Astrocyte (in vitro differentiated cells and primary cell): ENCODE data around the gene LMTK2. TPM values are rescaled to one million over a fixed set of nuclear protein-coding genes. Genes with fewer than 3 reads are reported as not detected.

Source experiments
- DNase-seq: peaks from one replicate; pipeline ENCODE4 v3.0.0-alpha.2; 2010; ENCODE audit warnings: low read depth
- FAIRE-seq: peaks from 2 replicates; lab custom pipeline; 2011; peaks lifted over from hg19 to GRCh38; lab: Jason Lieb, UNC
- H2AFZ ChIP-seq: 2 replicates; pipeline ENCODE4 v1.6.0; 2012; ENCODE audit warnings: low read depth, low read length, inconsistent platforms
- H3K27ac ChIP-seq: 2 replicates; pipeline ENCODE4 v1.5.1; 2011; ENCODE audit warnings: low read depth, low read length, inconsistent platforms
- H3K27me3 ChIP-seq: 2 replicates; pipeline ENCODE4 v1.6.0; 2011; ENCODE audit warnings: low read length, inconsistent platforms; ENCODE audit not compliant: insufficient read depth
- H3K36me3 ChIP-seq: 2 replicates; pipeline ENCODE4 v1.5.1; 2011; ENCODE audit warnings: low read length, inconsistent platforms; ENCODE audit not compliant: insufficient read depth
- H3K4me1 ChIP-seq: 2 replicates; pipeline ENCODE4 v1.5.1; 2011; ENCODE audit warnings: low read length, inconsistent platforms; ENCODE audit not compliant: insufficient read depth
- H3K4me2 ChIP-seq: 2 replicates; pipeline ENCODE4 v1.6.0; 2012; ENCODE audit warnings: low read length, inconsistent platforms
- H3K4me3 ChIP-seq: 2 replicates; pipeline ENCODE4 v1.5.1; 2011; ENCODE audit warnings: low read depth, mild to moderate bottlenecking, low read length, inconsistent platforms; ENCODE audit not compliant: insufficient read depth
- H3K79me2 ChIP-seq: 2 replicates; pipeline ENCODE4 v1.6.0; 2012; ENCODE audit warnings: mild to moderate bottlenecking, low read length, inconsistent platforms; ENCODE audit not compliant: insufficient read depth
- H3K9ac ChIP-seq: 2 replicates; pipeline ENCODE4 v1.6.0; 2012; ENCODE audit warnings: mild to moderate bottlenecking, low read length, inconsistent platforms
- H3K9me3 ChIP-seq: 2 replicates; pipeline ENCODE4 v1.5.1; 2012; ENCODE audit warnings: low read depth, mild to moderate bottlenecking, low read length, inconsistent platforms; ENCODE audit not compliant: insufficient read depth
- H4K20me1 ChIP-seq: 2 replicates; pipeline ENCODE4 v1.6.0; 2012; ENCODE audit warnings: low read length, inconsistent platforms; ENCODE audit not compliant: insufficient read depth
- H3K27ac Mint-ChIP-seq: one replicate; pipeline ENCODE4 v1.8.0; 2021; ENCODE audit warnings: mild to moderate bottlenecking, mixed read lengths; ENCODE audit not compliant: unreplicated experiment
- H3K27me3 Mint-ChIP-seq: one replicate; pipeline ENCODE4 v1.8.0; 2021; ENCODE audit warnings: low read depth, mixed read lengths; ENCODE audit not compliant: unreplicated experiment
- H3K36me3 Mint-ChIP-seq: one replicate; pipeline ENCODE4 v1.8.0; 2021; ENCODE audit warnings: low read depth, mixed read lengths; ENCODE audit not compliant: unreplicated experiment
- H3K4me1 Mint-ChIP-seq: one replicate; pipeline ENCODE4 v1.8.0; 2021; ENCODE audit warnings: low read depth, mixed read lengths; ENCODE audit not compliant: unreplicated experiment
- H3K4me3 Mint-ChIP-seq: one replicate; pipeline ENCODE4 v1.8.0; 2021; ENCODE audit warnings: mild to moderate bottlenecking, moderate library complexity, mixed read lengths; ENCODE audit not compliant: unreplicated experiment
- H3K9me3 Mint-ChIP-seq: one replicate; pipeline ENCODE4 v1.8.0; 2021; ENCODE audit warnings: mild to moderate bottlenecking, mixed read lengths; ENCODE audit not compliant: unreplicated experiment
- CTCF ChIP-seq: IDR thresholded peaks from 2 replicates; pipeline ENCODE4 v1.5.1; 2011; ENCODE audit warnings: low read depth, mild to moderate bottlenecking, inconsistent platforms, low read length, moderate library complexity; ENCODE audit not compliant: insufficient read depth
- EZH2 ChIP-seq: IDR thresholded peaks from 2 replicates; pipeline ENCODE4 v1.6.1; 2012; ENCODE audit warnings: mild to moderate bottlenecking, low read length, inconsistent platforms; ENCODE audit not compliant: insufficient read depth
- total RNA-seq: library from RNA; stranded (reverse); gene quantifications from 2 replicates; pipeline ENCODE4 v1.2.1, GENCODE V29; 2021

The LMTK2 gene
- total RNA-seq, 1 donor from 2014 or later = 15.2 TPM

- Histone ChIP-seq H3K36me3 (no peaks in the 10 kb centered on the region), H2AFZ (no peak overlapping the region), H3K79me2 (no peaks in the 10 kb centered on the region), H3K27me3 (no peaks in the 10 kb centered on the region), H3K4me2 (no peak overlapping the region), H3K4me3 (no peak overlapping the region), H3K9ac (no peak overlapping the region), H3K9me3 (no peaks in the 10 kb centered on the region), H3K27ac (no peak overlapping the region), H4K20me1 (no peaks in the 10 kb centered on the region), H3K4me1 (peaks cover 5% of the 10 kb centered on the region)
- H3K4me3 Mint-ChIP-seq = no peak overlapping the region
- FAIRE-seq (no peak), DNase-seq (no peak)
- H3K4me1 Mint-ChIP-seq = peaks cover 5% of the 10 kb centered on the region
- H3K9me3 Mint-ChIP-seq = no peaks in the 10 kb centered on the region
- no peak overlapping the region for H3K27ac Mint-ChIP-seq
- TF ChIP-seq CTCF (no peak), EZH2 (no peak)
- peaks cover 9% of the 10 kb centered on the region for H3K36me3 Mint-ChIP-seq
- no peaks in the 10 kb centered on the region for H3K27me3 Mint-ChIP-seq
Measured at GRCh38 chr7:98213888-98214810, 107.5 kb downstream of the LMTK2 start.

- H3K4me3 Mint-ChIP-seq = no peak overlapping the region
- H3K27me3 Mint-ChIP-seq = no peaks in the 10 kb centered on the region
- H3K4me1 Mint-ChIP-seq = peaks cover 5% of the 10 kb centered on the region
- no peak for DNase-seq
- no peaks in the 10 kb centered on the region for H4K20me1 ChIP-seq
- no peak overlapping the region for H3K27ac ChIP-seq
- no peaks in the 10 kb centered on the region for H3K79me2 ChIP-seq
- H3K9me3 ChIP-seq = no peaks in the 10 kb centered on the region
- no peak overlapping the region for H3K4me3 ChIP-seq
- H3K36me3 ChIP-seq = no peaks in the 10 kb centered on the region
- no peak for FAIRE-seq
- H3K36me3 Mint-ChIP-seq = peaks cover 9% of the 10 kb centered on the region
- no peak overlapping the region for H3K4me2 ChIP-seq
- H2AFZ ChIP-seq = no peak overlapping the region
- H3K27me3 ChIP-seq = no peaks in the 10 kb centered on the region
- no peak overlapping the region for H3K9ac ChIP-seq
- no peak overlapping the region for H3K27ac Mint-ChIP-seq
- H3K4me1 ChIP-seq = peaks cover 5% of the 10 kb centered on the region
- no peak for TF ChIP-seq CTCF
- no peak for TF ChIP-seq EZH2
- no peaks in the 10 kb centered on the region for H3K9me3 Mint-ChIP-seq
Measured at GRCh38 chr7:98214811-98215321, 108.2 kb downstream of the LMTK2 start.
